ENCODE measurements around the gene UQCRHL.
A peak's percentile ranks its signal among the peaks of the same experiment; 100 is the strongest.

- TF ChIP-seq CTCF (IDR thresholded peaks at IDR 0.05): no peak
- TF ChIP-seq POLR2A (IDR thresholded peaks at IDR 0.05): peak; percentile 11
Measured at GRCh38 chr1:15835741-15836510, 28.5 kb upstream of the UQCRHL start.
